ENCODE measurements around the gene ZNF619. TPM values are rescaled to one million over a fixed set of nuclear protein-coding genes. Genes with fewer than 3 reads are reported as not detected.

Gene ZNF619
- total RNA-seq, 2 donors from 2014 or later, result 1.7 to 3.3 TPM

DNA sequence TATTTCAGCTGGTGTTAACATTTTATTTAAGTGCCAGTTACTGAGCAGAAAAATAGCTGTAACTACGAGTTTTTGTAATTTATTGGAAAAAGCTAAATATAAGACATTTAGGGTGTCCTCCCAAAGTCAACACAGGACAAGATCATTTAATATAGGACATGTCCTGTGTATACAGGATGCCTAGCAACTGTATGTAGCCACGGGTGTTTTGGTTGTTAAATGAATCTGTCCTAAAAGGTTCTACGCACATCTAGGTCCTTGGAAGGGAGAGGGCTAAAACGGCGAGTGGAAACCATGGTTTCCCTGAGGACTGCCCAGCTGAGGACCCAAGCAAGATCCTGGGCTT lies 47.3 kb downstream of the ZNF619 start:
- TF ChIP-seq, protein P1, sequence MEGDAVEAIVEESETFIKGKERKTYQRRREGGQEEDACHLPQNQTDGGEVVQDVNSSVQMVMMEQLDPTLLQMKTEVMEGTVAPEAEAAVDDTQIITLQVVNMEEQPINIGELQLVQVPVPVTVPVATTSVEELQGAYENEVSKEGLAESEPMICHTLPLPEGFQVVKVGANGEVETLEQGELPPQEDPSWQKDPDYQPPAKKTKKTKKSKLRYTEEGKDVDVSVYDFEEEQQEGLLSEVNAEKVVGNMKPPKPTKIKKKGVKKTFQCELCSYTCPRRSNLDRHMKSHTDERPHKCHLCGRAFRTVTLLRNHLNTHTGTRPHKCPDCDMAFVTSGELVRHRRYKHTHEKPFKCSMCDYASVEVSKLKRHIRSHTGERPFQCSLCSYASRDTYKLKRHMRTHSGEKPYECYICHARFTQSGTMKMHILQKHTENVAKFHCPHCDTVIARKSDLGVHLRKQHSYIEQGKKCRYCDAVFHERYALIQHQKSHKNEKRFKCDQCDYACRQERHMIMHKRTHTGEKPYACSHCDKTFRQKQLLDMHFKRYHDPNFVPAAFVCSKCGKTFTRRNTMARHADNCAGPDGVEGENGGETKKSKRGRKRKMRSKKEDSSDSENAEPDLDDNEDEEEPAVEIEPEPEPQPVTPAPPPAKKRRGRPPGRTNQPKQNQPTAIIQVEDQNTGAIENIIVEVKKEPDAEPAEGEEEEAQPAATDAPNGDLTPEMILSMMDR (IDR thresholded peaks at IDR 0.05), result no peak

GRCh38 chr3:40524568-40525285 lies 47.8 kb downstream of the ZNF619 start, which contains the start of gene ZNF621:
TSS of gene ZNF621 (plus strand) at chr3:40524960. CDS start at chr3:40525841, 881 bp downstream.
- peaks cover 0 to 17% of the 10 kb centered on the region in 2 donors for H3K4me1 ChIP-seq
- no peaks in the 10 kb centered on the region for H3K9me3 ChIP-seq
- H3K4me3 ChIP-seq, result peak within 1 kb of the TSS; percentile 72 to 90
- no peaks in the 10 kb centered on the region for H3K27me3 ChIP-seq
- TF ChIP-seq, protein P1 (IDR thresholded peaks at IDR 0.05), result peak in 1 of 2 donors; percentile 34
- H3K36me3 ChIP-seq, result peaks cover 30% of the 10 kb centered on the region
- peak within 1 kb of the TSS; percentile 91 to 96 for H3K27ac ChIP-seq
- DNase-seq (ENCODE audit: low spot score), result peak; percentile 87

More for the DNA sequence above, 47.3 kb downstream of the ZNF619 start:
- Histone ChIP-seq H3K4me3 (peak overlapping the region; percentile 72 to 90), H3K9me3 (no peaks in the 10 kb centered on the region), H3K27me3 (no peaks in the 10 kb centered on the region), H3K27ac (peak overlapping the region; percentile 91 to 96), H3K36me3 (peaks cover 25% of the 10 kb centered on the region), H3K4me1 (peaks cover 0 to 17% of the 10 kb centered on the region in 2 donors)
- no peak for DNase-seq (ENCODE audit: low spot score)

DNA sequence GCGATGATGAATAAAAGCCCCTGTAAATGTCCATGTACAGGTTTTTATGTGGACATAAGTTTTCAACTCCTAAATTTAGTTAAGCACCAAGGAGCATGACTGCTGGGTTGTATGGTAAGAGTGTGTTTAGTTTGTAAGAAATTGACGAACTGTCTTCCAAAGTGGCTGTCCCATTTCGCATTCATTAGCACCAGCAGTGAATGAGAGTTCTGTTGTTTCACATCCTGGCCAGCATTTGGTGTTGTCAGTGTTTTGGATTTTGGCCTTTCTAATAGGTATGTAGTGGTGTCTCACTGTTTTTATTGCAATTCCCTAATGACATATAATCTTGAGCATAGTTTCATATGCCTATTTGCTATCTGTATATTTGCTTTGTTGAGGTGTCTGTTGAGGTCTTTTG lies 51.5 kb downstream of the ZNF619 start:
- Histone ChIP-seq H3K27ac (no peak overlapping the region), H3K9me3 (peaks cover 0 to 15% of the 10 kb centered on the region in 2 donors), H3K4me1 (peaks cover 0 to 17% of the 10 kb centered on the region in 2 donors), H3K36me3 (peaks cover 66% of the 10 kb centered on the region), H3K27me3 (no peaks in the 10 kb centered on the region), H3K4me3 (no peak overlapping the region)
- no peak for DNase-seq (ENCODE audit: low spot score)
- TF ChIP-seq, protein P1 (IDR thresholded peaks at IDR 0.05), result no peak

- no peak overlapping the region for H3K27ac ChIP-seq
- TF ChIP-seq, protein P1 (IDR thresholded peaks at IDR 0.05), result no peak
- H3K36me3 ChIP-seq, result peaks cover 83% of the 10 kb centered on the region
- no peaks in the 10 kb centered on the region for H3K27me3 ChIP-seq
- H3K9me3 ChIP-seq, result peaks cover 0 to 18% of the 10 kb centered on the region in 2 donors
- H3K4me1 ChIP-seq, result no peaks in the 10 kb centered on the region
- DNase-seq (ENCODE audit: low spot score), result no peak
- no peak overlapping the region for H3K4me3 ChIP-seq
Measured at GRCh38 chr3:40532252-40532651, 55.3 kb downstream of the ZNF619 start.

- no peak for DNase-seq (ENCODE audit: low spot score)
- TF ChIP-seq, protein P1 (IDR thresholded peaks at IDR 0.05), result no peak
- no peak overlapping the region for H3K27ac ChIP-seq
Measured at GRCh38 chr3:40534283-40534682, 57.4 kb downstream of the ZNF619 start.

More at GRCh38 chr3:40534283-40534682, 57.4 kb downstream of the ZNF619 start:
- peaks cover 72% of the 10 kb centered on the region for H3K36me3 ChIP-seq
- H3K9me3 ChIP-seq, result peaks cover 0 to 30% of the 10 kb centered on the region in 2 donors
- H3K27me3 ChIP-seq, result no peaks in the 10 kb centered on the region
- no peak overlapping the region for H3K4me3 ChIP-seq
- no peaks in the 10 kb centered on the region for H3K4me1 ChIP-seq

Other genes starting within 250 kb of the ZNF619 start
- gene EIF1B, start 167.4 kb upstream of the ZNF619 start, total RNA-seq, result 100 to 1,000 TPM in 1 of 2 donors, 10 to 100 TPM in 1; 63.9 to 131 TPM
- under 1 TPM; 0.12 to 0.59 TPM for gene ENTPD3, start 89.9 kb upstream of the ZNF619 start, total RNA-seq
- 100 to 1,000 TPM; 182 to 247 TPM for gene RPL14, start 19.8 kb upstream of the ZNF619 start, total RNA-seq
- 1 to 10 TPM; 2.0 to 3.6 TPM for gene ZNF620, start 28.9 kb downstream of the ZNF619 start, total RNA-seq
- gene ZNF621, start 47.8 kb downstream of the ZNF619 start, total RNA-seq, result 1 to 10 TPM; 6.6 to 7.0 TPM

Data from right atrium auricular region (tissue), 2 donors.